RPMI8226 (cell line): ENCODE results near the gene TNNI2.
A peak's percentile ranks its signal among the peaks of the same experiment; 100 is the strongest.

ENCODE experiments used
- DNase-seq: peaks from one replicate; pipeline ENCODE4 v3.0.0-alpha.2; 2015

TNNI2 gene

GRCh38 chr11:1834779-1835670, 3.8 kb upstream of the TNNI2 start, which contains the start of gene SYT8:
SYT8 (plus strand) TSS chr11:1834990; CDS start chr11:1835106, 116 bp downstream.
- DNase-seq, result no peak

- DNase-seq, result no peak
Observed at GRCh38 chr11:1835671-1836010, 3.1 kb upstream of the TNNI2 start.

GRCh38 chr11:1836011-1836945, 2.5 kb upstream of the TNNI2 start:
- DNase-seq, result no peak

GRCh38 chr11:1837171-1838076, 1.4 kb upstream of the TNNI2 start:
- DNase-seq, result peak; percentile 77

GRCh38 chr11:1838077-1838425, 730 bp upstream of the TNNI2 start:
- DNase-seq, result no peak

- peak; percentile 48 for DNase-seq
Observed at GRCh38 chr11:1839204-1839923, 583 bp downstream of the TNNI2 start.

GRCh38 chr11:1839924-1840779, 1.4 kb downstream of the TNNI2 start:
- peak; percentile 81 for DNase-seq

GRCh38 chr11:1840780-1841480, 2.1 kb downstream of the TNNI2 start:
- DNase-seq, result no peak

GRCh38 chr11:1841511-1842148, 2.8 kb downstream of the TNNI2 start:
- DNase-seq, result no peak

GRCh38 chr11:1842149-1843097, 3.6 kb downstream of the TNNI2 start:
- DNase-seq, result no peak

- no peak for DNase-seq
Observed at GRCh38 chr11:1843098-1843473, 4.3 kb downstream of the TNNI2 start.

- no peak for DNase-seq
Observed at GRCh38 chr11:1843796-1844195, 5.0 kb downstream of the TNNI2 start.

- no peak for DNase-seq
Observed at GRCh38 chr11:1844221-1845094, 5.7 kb downstream of the TNNI2 start.

- no peak for DNase-seq
Observed at GRCh38 chr11:1845095-1845429, 6.3 kb downstream of the TNNI2 start.

- no peak for DNase-seq
Observed at GRCh38 chr11:1845561-1846452, 7.0 kb downstream of the TNNI2 start.

- DNase-seq, result no peak
Observed at GRCh38 chr11:1846453-1846932, 7.7 kb downstream of the TNNI2 start.
